Neural progenitor cell (in vitro differentiated cells): ENCODE measurements around the gene SLC25A29.

Experiments used
- CTCF ChIP-seq: fragments of 200-600 bp; sonication (generic); IDR thresholded peaks from 2 replicates; pipeline ENCODE4 v1.5.1; 2017; ENCODE audit warnings: antibody characterized with exemption, mild to moderate bottlenecking
- EZH2 ChIP-seq: fragments of 200-600 bp; sonication (generic); IDR thresholded peaks from 2 replicates; pipeline ENCODE4 v1.6.1; 2017; ENCODE audit warnings: antibody characterized with exemption, mild to moderate bottlenecking, moderate library complexity
- EZH2phosphoT487 ChIP-seq: fragments of 200-600 bp; sonication (generic); IDR thresholded peaks from 2 replicates; pipeline ENCODE4 v1.6.1; 2017; ENCODE audit warnings: antibody characterized with exemption

- no peak for TF ChIP-seq CTCF
- TF ChIP-seq EZH2 = no peak
- no peak for TF ChIP-seq EZH2phosphoT487
Measured at GRCh38 chr14:100279563-100279962, 26.7 kb downstream of the SLC25A29 start.
